K562 (cell line): ENCODE measurements around the gene CRACR2B. TPM values are rescaled to one million over a fixed set of nuclear protein-coding genes. Genes with fewer than 3 reads are reported as not detected.
A peak's percentile ranks its signal among the peaks of the same experiment; 100 is the strongest.

ENCODE experiments used
- CBFA2T3 ChIP-seq: fragments of 450-650 bp; IDR thresholded peaks from 2 replicates; pipeline ENCODE4 v1.6.1; 2017
- GABPA ChIP-seq: fragments of 200-800 bp; sonication (Bioruptor generic); conservative IDR thresholded peaks from 2 replicates; pipeline ENCODE4 v1.6.1; 2016; ENCODE audit warnings: low read depth, missing genetic modification characterization, missing compliant biosample characterization
- MXI1 ChIP-seq: IDR thresholded peaks from 2 replicates; pipeline ENCODE4 v1.6.1; 2011; ENCODE audit warnings: low read depth, mild to moderate bottlenecking, improper control_type of control experiment, low read length
- NFE2L1 ChIP-seq: fragments of 450-650 bp; IDR thresholded peaks from 2 replicates; pipeline ENCODE4 v1.6.1; 2016; ENCODE audit warnings: missing genetic modification characterization, low read depth, mild to moderate bottlenecking, missing compliant biosample characterization, moderate library complexity, borderline replicate concordance
- SETDB1 ChIP-seq: IDR thresholded peaks from one replicate; pipeline ENCODE4 v1.6.1; 2012; ENCODE audit warnings: low read length, control low read depth, inconsistent platforms
- ZBTB1 ChIP-seq: sonication (generic); formaldehyde crosslinking; IDR thresholded peaks from 2 replicates; pipeline ENCODE4 v1.8.1; 2023; ENCODE audit warnings: missing genetic modification reagents, low read depth, mild to moderate bottlenecking, borderline replicate concordance
- ZFP1 ChIP-seq: fragments of 450-650 bp; formaldehyde crosslinking; IDR thresholded peaks from 2 replicates; pipeline ENCODE4 v1.4.0; 2020; ENCODE audit warnings: mild to moderate bottlenecking, mixed read lengths
- ZNF347 ChIP-seq: fragments of 450-650 bp; formaldehyde crosslinking; IDR thresholded peaks from 2 replicates; pipeline ENCODE4 v1.4.0; 2020; ENCODE audit warnings: low read depth, mild to moderate bottlenecking, moderate library complexity
- polyA plus RNA-seq, 8 experiments: library from polyadenylated mRNA; depleted of rRNA in 4 of 8; stranded (reverse) in 5 of 8; unstranded in 3 of 8; fragments of >200 nt; fragmentation: Nextera tagmentation in 2 of 8; fragmentation: Illumina TruSeq in 1 of 8; extraction: Ambion mirVana in 2 of 8; extraction: Trizol in 1 of 8; gene quantifications; 2 replicates each; pipeline versions ENCODE4 v1.2.1 to v1.2.3, GENCODE V29; 2011 to 2014; ENCODE audit warnings: inconsistent platforms in 1 of 8, missing spikeins in 1 of 8
- total RNA-seq, 7 experiments: library from RNA; depleted of rRNA in 6 of 7; stranded (reverse); fragments of >200 nt in 6 of 7; fragmentation: Illumina TruSeq in 2 of 7; extraction: Trizol in 2 of 7; gene quantifications; 2 replicates each; pipeline versions ENCODE4 v1.2.1 to v1.2.3, GENCODE V29; 2011 to 2021; ENCODE audit warnings: low replicate concordance in 1 of 7
- TF ChIP-seq, protein P1 (sequence below): fragments of 200-400 bp; formaldehyde crosslinking; IDR thresholded peaks from 2 replicates; pipeline ENCODE4 v1.6.1; 2017; ENCODE audit warnings: mild to moderate bottlenecking, low read depth, low read length, moderate library complexity
- TF ChIP-seq, protein P2 (sequence below): fragments of 250-450 bp; sonication (Bioruptor Pico); IDR thresholded peaks from 2 replicates; pipeline ENCODE4 v1.5.0; 2021; ENCODE audit warnings: mild to moderate bottlenecking, borderline replicate concordance
- TF ChIP-seq, protein P3 (sequence below): sonication (generic); formaldehyde crosslinking; IDR thresholded peaks from 2 replicates; pipeline ENCODE4 v1.8.1; 2023; ENCODE audit warnings: mild to moderate bottlenecking, missing genetic modification reagents
- TF ChIP-seq, protein P4 (sequence below): fragments of 450-650 bp; formaldehyde crosslinking; IDR thresholded peaks from 2 replicates; pipeline ENCODE4 v1.4.0; 2020; ENCODE audit warnings: mild to moderate bottlenecking, moderate library complexity
- TF ChIP-seq, protein P5 (sequence below): fragments of 450-650 bp; IDR thresholded peaks from 2 replicates; pipeline ENCODE4 v1.6.1; 2018; ENCODE audit warnings: mild to moderate bottlenecking, low read depth; ENCODE audit not compliant: partially characterized antibody

The CRACR2B gene
- total and polyA plus RNA-seq, 9 of the 15 experiments (the other 6 are each of a cell fraction or from before 2014, with no cell fraction given), result 0.10 to 51.0 (median 6.0) TPM

DNA sequence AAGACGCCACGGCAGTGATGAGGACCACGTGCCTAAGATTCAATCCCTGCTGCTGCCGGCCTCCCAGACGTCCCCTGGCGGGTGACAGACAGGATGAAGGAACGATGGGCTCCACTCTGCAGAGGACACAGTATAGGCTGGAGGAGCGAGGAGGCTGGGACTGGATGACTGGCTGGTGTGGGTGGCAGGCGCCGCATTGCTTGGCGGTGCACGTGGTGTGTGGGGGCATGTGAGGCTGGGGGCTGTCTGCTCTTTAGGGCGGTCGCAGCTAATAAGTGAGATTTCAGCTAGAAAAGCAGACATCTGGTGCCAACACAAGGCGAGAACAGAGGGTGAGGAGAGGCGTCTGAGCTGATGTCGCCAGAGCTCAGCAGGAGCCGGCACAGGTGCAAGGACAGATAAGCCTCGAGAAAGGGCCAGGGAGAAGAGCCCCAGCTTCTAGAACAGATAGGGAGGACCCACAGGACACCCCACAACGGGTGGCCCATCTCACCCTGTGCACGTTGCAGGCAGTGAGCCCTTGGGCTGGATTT, 48.1 kb downstream of the CRACR2B start (continued):
- TF ChIP-seq, protein P1, sequence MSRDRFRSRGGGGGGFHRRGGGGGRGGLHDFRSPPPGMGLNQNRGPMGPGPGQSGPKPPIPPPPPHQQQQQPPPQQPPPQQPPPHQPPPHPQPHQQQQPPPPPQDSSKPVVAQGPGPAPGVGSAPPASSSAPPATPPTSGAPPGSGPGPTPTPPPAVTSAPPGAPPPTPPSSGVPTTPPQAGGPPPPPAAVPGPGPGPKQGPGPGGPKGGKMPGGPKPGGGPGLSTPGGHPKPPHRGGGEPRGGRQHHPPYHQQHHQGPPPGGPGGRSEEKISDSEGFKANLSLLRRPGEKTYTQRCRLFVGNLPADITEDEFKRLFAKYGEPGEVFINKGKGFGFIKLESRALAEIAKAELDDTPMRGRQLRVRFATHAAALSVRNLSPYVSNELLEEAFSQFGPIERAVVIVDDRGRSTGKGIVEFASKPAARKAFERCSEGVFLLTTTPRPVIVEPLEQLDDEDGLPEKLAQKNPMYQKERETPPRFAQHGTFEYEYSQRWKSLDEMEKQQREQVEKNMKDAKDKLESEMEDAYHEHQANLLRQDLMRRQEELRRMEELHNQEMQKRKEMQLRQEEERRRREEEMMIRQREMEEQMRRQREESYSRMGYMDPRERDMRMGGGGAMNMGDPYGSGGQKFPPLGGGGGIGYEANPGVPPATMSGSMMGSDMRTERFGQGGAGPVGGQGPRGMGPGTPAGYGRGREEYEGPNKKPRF, result no peak
- TF ChIP-seq ZBTB1 (CRISPR knock-in tag) (no peak), CBFA2T3 (peak; percentile 98), MXI1 (peak; percentile 65), NFE2L1 (tag) (no peak), ZNF347 (no peak), ZFP1 (no peak), GABPA (no peak), SETDB1 (no peak)
- TF ChIP-seq, protein P2, sequence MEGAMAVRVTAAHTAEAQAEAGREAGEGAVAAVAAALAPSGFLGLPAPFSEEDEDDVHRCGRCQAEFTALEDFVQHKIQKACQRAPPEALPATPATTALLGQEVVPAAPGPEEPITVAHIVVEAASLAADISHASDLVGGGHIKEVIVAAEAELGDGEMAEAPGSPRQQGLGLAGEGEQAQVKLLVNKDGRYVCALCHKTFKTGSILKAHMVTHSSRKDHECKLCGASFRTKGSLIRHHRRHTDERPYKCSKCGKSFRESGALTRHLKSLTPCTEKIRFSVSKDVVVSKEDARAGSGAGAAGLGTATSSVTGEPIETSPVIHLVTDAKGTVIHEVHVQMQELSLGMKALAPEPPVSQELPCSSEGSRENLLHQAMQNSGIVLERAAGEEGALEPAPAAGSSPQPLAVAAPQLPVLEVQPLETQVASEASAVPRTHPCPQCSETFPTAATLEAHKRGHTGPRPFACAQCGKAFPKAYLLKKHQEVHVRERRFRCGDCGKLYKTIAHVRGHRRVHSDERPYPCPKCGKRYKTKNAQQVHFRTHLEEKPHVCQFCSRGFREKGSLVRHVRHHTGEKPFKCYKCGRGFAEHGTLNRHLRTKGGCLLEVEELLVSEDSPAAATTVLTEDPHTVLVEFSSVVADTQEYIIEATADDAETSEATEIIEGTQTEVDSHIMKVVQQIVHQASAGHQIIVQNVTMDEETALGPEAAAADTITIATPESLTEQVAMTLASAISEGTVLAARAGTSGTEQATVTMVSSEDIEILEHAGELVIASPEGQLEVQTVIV, result no peak
- TF ChIP-seq, protein P3, sequence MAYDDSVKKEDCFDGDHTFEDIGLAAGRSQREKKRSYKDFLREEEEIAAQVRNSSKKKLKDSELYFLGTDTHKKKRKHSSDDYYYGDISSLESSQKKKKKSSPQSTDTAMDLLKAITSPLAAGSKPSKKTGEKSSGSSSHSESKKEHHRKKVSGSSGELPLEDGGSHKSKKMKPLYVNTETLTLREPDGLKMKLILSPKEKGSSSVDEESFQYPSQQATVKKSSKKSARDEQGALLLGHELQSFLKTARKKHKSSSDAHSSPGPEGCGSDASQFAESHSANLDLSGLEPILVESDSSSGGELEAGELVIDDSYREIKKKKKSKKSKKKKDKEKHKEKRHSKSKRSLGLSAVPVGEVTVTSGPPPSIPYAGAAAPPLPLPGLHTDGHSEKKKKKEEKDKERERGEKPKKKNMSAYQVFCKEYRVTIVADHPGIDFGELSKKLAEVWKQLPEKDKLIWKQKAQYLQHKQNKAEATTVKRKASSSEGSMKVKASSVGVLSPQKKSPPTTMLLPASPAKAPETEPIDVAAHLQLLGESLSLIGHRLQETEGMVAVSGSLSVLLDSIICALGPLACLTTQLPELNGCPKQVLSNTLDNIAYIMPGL, result no peak
- TF ChIP-seq, protein P4, sequence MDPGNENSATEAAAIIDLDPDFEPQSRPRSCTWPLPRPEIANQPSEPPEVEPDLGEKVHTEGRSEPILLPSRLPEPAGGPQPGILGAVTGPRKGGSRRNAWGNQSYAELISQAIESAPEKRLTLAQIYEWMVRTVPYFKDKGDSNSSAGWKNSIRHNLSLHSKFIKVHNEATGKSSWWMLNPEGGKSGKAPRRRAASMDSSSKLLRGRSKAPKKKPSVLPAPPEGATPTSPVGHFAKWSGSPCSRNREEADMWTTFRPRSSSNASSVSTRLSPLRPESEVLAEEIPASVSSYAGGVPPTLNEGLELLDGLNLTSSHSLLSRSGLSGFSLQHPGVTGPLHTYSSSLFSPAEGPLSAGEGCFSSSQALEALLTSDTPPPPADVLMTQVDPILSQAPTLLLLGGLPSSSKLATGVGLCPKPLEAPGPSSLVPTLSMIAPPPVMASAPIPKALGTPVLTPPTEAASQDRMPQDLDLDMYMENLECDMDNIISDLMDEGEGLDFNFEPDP, result no peak
- TF ChIP-seq, protein P5, sequence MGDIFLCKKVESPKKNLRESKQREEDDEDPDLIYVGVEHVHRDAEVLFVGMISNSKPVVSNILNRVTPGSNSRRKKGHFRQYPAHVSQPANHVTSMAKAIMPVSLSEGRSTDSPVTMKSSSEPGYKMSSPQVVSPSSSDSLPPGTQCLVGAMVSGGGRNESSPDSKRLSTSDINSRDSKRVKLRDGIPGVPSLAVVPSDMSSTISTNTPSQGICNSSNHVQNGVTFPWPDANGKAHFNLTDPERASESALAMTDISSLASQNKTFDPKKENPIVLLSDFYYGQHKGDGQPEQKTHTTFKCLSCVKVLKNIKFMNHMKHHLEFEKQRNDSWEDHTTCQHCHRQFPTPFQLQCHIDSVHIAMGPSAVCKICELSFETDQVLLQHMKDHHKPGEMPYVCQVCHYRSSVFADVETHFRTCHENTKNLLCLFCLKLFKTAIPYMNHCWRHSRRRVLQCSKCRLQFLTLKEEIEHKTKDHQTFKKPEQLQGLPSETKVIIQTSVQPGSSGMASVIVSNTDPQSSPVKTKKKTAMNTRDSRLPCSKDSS, result no peak
